PC-9 (cell line): Measurements from ENCODE around the gene OPN1SW. TPM values are rescaled to one million over a fixed set of nuclear protein-coding genes. Genes with fewer than 3 reads are reported as not detected.

Experiments used
- BruUV-seq: library from RNA; stranded (reverse); fragments of 400-500 nt; replicated peaks from 2 replicates; lab custom pipeline; 2021; lab: Mats Ljungman, UMichigan
- CTCF ChIA-PET: fragments of 300-600 bp; sonication (Branson Sonifier 250); formaldehyde crosslinking; loops from one replicate; lab custom pipeline; 2022; ENCODE audit warnings: antibody characterized with exemption; lab: Charles Lee
- POLR2A ChIA-PET: fragments of 300-600 bp; sonication (Branson Sonifier 250); formaldehyde crosslinking; loops from one replicate; lab custom pipeline; 2022; ENCODE audit warnings: antibody characterized with exemption; ENCODE audit not compliant: unreplicated experiment; lab: Charles Lee
- DNase-seq, 2 experiments: peaks; one replicate each; pipeline versions ENCODE4 v3.0.0 to v3.0.0-alpha.2; 2015 to 2022; ENCODE audit warnings: mixed read lengths in 1 of 2
- H2AFZ ChIP-seq: fragments of 200-600 bp; sonication (generic); 2 replicates; pipeline ENCODE4 v1.8.1; 2017; ENCODE audit warnings: antibody characterized with exemption
- H3F3A ChIP-seq: fragments of 200-600 bp; sonication (generic); 2 replicates; pipeline ENCODE4 v1.8.1; 2017; ENCODE audit warnings: antibody characterized with exemption, mild to moderate bottlenecking, low read depth; ENCODE audit not compliant: insufficient read depth
- H3K27ac ChIP-seq: fragments of 200-600 bp; sonication (generic); 2 replicates; pipeline ENCODE4 v1.6.1; 2016; ENCODE audit warnings: mixed run types
- H3K27me3 ChIP-seq: fragments of 200-600 bp; sonication (generic); 2 replicates; pipeline ENCODE4 v1.6.1; 2016; ENCODE audit warnings: low read depth, mixed run types; ENCODE audit not compliant: insufficient read depth
- H3K36me3 ChIP-seq: fragments of 200-600 bp; sonication (generic); 2 replicates; pipeline ENCODE4 v1.6.1; 2016; ENCODE audit warnings: low read depth, mixed run types
- H3K4me1 ChIP-seq: fragments of 200-600 bp; sonication (generic); replicated peaks from 2 replicates; pipeline ENCODE4 v1.6.1; 2016; ENCODE audit warnings: mixed run types; ENCODE audit not compliant: insufficient read depth
- H3K4me2 ChIP-seq: fragments of 200-600 bp; sonication (generic); 2 replicates; pipeline ENCODE4 v1.6.1; 2017; ENCODE audit warnings: mixed run types
- H3K4me3 ChIP-seq: fragments of 200-600 bp; sonication (generic); 2 replicates; pipeline ENCODE4 v1.6.1; 2016; ENCODE audit warnings: mixed run types
- H3K79me2 ChIP-seq: fragments of 200-600 bp; sonication (generic); 2 replicates; pipeline ENCODE4 v1.6.1; 2017; ENCODE audit warnings: low read depth, mixed run types
- H3K9me2 ChIP-seq: fragments of 200-600 bp; sonication (generic); 2 replicates; pipeline ENCODE4 v1.8.1; 2017; ENCODE audit warnings: mild to moderate bottlenecking; ENCODE audit not compliant: insufficient read depth
- H3K9me3 ChIP-seq: fragments of 200-600 bp; sonication (generic); 2 replicates; pipeline ENCODE4 v1.8.1; 2016; ENCODE audit warnings: low read depth; ENCODE audit not compliant: insufficient read depth
- H4K20me1 ChIP-seq: fragments of 200-600 bp; sonication (generic); 2 replicates; pipeline ENCODE4 v1.8.1; 2017; ENCODE audit not compliant: insufficient read depth
- CTCF ChIP-seq: fragments of 200-600 bp; sonication (generic); conservative IDR thresholded peaks from 2 replicates; pipeline ENCODE4 v1.6.1; 2017; ENCODE audit warnings: mixed run types, antibody characterized with exemption, mild to moderate bottlenecking, moderate library complexity
- EZH2 ChIP-seq: fragments of 200-600 bp; sonication (generic); IDR thresholded peaks from 2 replicates; pipeline ENCODE4 v1.8.0; 2017; ENCODE audit warnings: antibody characterized with exemption, low read depth
- intact Hi-C: fragments of 100-400 bp; cut with micrococcal nuclease; formaldehyde crosslinking; loops from one replicate; pipeline ENCODE4 v1.10.0; 2022; ENCODE audit not compliant: unreplicated experiment
- total RNA-seq: library from RNA; stranded (reverse); gene quantifications from 2 replicates; pipeline ENCODE4 v1.2.3, GENCODE V29; 2021

OPN1SW gene
- total RNA-seq, 1 experiment from 2014 or later, result not detected

GRCh38 chr7:128809363-128809762 is 33.8 kb upstream of the OPN1SW start:
- H3K9me3 ChIP-seq, result no peaks in the 10 kb centered on the region
- H2AFZ ChIP-seq, result no peak overlapping the region
- ChIA-PET POLR2A (interaction anchor here (0.7 kb wide), 1 partner anchor 354 kb away, joined by 6 read pairs; no protein-coding TSS in a partner anchor), CTCF (interaction anchor here (0.5 to 0.6 kb wide), 2 partner anchors 53 to 414 kb away, joined by 3 to 4 read pairs; partner anchors contain the start of gene ATP6V1F)
- H3K36me3 ChIP-seq, result no peaks in the 10 kb centered on the region
- H3K79me2 ChIP-seq, result no peaks in the 10 kb centered on the region
- H4K20me1 ChIP-seq, result no peaks in the 10 kb centered on the region
- no peak overlapping the region for H3K4me2 ChIP-seq
- peaks cover 12% of the 10 kb centered on the region for H3K4me1 ChIP-seq
- intact Hi-C loops, result no loop called here
- peaks cover 10% of the 10 kb centered on the region; the same call in 1 of the 2 replicates for H3F3A ChIP-seq
- no TSS peak for BruUV-seq
- no peaks in the 10 kb centered on the region for H3K9me2 ChIP-seq
- no peak overlapping the region for H3K4me3 ChIP-seq
- TF ChIP-seq EZH2 (no peak), CTCF (no peak)
- no peaks in the 10 kb centered on the region for H3K27me3 ChIP-seq
- no peak for DNase-seq
- no peak overlapping the region for H3K27ac ChIP-seq

- no peaks in the 10 kb centered on the region for H3K79me2 ChIP-seq
- no peaks in the 10 kb centered on the region for H4K20me1 ChIP-seq
- H3K27me3 ChIP-seq, result no peaks in the 10 kb centered on the region
- no peak for DNase-seq
- H3F3A ChIP-seq, result peaks cover 3% of the 10 kb centered on the region; the same call in 1 of the 2 replicates
- H3K4me1 ChIP-seq, result peaks cover 3% of the 10 kb centered on the region
- H2AFZ ChIP-seq, result no peak overlapping the region
- no peaks in the 10 kb centered on the region for H3K9me3 ChIP-seq
- intact Hi-C loops, result no loop called here
- no peak overlapping the region for H3K4me2 ChIP-seq
- H3K36me3 ChIP-seq, result no peaks in the 10 kb centered on the region
- no peak overlapping the region for H3K27ac ChIP-seq
- no TSS peak for BruUV-seq
- no peak overlapping the region for H3K4me3 ChIP-seq
- POLR2A ChIA-PET, result interaction anchor here (0.5 to 0.7 kb wide), 2 partner anchors 27 to 86 kb away, joined by 4 read pairs; no protein-coding TSS in a partner anchor
- TF ChIP-seq CTCF (no peak), EZH2 (no peak)
- CTCF ChIA-PET, result interaction anchor here (0.6 kb wide), 1 partner anchor 8 kb away, joined by 4 read pairs; no protein-coding TSS in a partner anchor
- H3K9me2 ChIP-seq, result no peaks in the 10 kb centered on the region
Observed at GRCh38 chr7:128807191-128807590, 31.6 kb upstream of the OPN1SW start.

- CTCF ChIA-PET, result no interaction called here
- Histone ChIP-seq H3K27ac (no peak overlapping the region), H2AFZ (no peak overlapping the region), H3K9me3 (no peaks in the 10 kb centered on the region), H3K36me3 (no peaks in the 10 kb centered on the region), H3K27me3 (no peaks in the 10 kb centered on the region), H3K79me2 (no peaks in the 10 kb centered on the region), H3K9me2 (no peaks in the 10 kb centered on the region), H3F3A (no peaks in the 10 kb centered on the region), H3K4me3 (no peak overlapping the region), H3K4me1 (no peaks in the 10 kb centered on the region), H4K20me1 (no peaks in the 10 kb centered on the region), H3K4me2 (no peak overlapping the region)
- no TSS peak for BruUV-seq
- intact Hi-C loops, result no loop called here
- no peak for DNase-seq
- POLR2A ChIA-PET, result no interaction called here
- TF ChIP-seq CTCF (no peak), EZH2 (no peak)
Observed at GRCh38 chr7:128805225-128805624, 29.6 kb upstream of the OPN1SW start.
